Activated CD4-positive, alpha-beta T cell treated with anti-CD3 and anti-CD28 coated beads, Interleukin-2, Interleukin-6, amounts not matched to agents 100 ng/mL and 50 ng/mL, durations not matched to agents 16 hours and 8 hours (primary cell): ENCODE measurements around the gene CCDC74A.
"Not testable (repeated sequence)": the region's sequence is repeated elsewhere in the genome, so short reads cannot be mapped to it uniquely, and the experiment has no call there.

ENCODE experiments used
- DNase-seq: peaks from one replicate; pipeline ENCODE4 v3.0.0-alpha.2; 2020

The CCDC74A gene

DNA sequence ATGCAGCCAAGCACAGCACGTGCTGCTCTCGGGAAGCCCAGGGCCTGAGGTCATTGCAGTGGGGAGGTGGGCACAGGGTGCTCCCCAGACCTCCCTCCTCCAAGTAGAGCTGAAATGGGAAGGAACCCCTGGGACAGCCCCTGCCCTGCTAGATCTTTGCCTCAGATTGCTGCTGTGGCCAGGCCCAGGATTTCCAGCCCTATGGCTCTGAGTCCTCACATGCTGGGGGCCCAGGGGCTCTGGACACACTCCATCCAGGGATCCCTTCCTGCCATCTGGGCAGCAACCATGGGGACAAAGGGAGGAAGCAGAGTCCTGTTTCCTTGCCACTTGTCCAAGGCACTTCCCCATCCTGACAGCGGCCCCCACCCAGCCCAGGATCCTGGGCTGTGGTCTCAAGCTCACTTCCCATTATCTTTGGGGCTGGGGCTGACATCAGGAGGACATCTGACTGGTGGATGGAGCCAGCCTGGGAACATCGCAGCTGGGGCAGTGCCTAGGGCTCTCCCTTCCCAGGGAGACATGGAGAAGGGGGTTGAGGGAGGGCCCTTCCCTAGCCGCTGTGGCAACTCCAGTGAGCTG, 2.3 kb downstream of the CCDC74A start:
- not testable (repeated sequence) for DNase-seq

GRCh38 chr2:131530626-131531344, 3.1 kb downstream of the CCDC74A start:
- DNase-seq: not testable (repeated sequence)

DNA sequence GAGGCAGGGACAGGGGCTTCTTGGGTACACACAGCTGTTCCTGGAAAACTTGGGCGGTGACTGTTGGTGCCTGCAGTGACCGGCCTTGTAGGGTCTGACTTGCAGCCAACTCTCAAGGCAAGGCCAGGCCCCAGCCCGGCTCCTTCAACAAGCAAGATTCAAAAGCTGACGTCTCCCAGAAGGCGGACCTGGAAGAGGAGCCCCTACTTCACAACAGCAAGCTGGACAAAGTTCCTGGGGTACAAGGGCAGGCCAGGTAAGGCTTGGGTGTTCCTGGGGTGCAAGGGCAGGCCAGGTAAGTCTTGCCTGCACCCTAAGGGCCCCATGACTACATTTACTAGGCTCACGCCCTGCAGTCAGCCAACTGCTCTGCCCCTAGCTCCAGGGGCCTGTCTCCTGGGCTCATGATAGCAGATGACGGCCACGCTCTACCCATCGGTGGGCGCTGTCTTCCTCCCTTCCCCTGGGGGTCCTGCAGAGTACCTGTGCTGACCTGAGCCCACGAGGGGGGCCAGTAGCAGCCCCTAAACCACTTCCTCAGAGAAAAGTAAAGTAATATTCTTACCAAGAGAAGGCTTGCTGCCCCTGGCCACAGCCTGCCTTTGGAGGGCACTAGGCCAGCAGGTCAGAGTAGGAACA, 4.0 kb downstream of the CCDC74A start:
- DNase-seq: not testable (repeated sequence)

GRCh38 chr2:131532723-131533608, 5.3 kb downstream of the CCDC74A start:
- DNase-seq: not testable (repeated sequence)

GRCh38 chr2:131533609-131534316, 6.1 kb downstream of the CCDC74A start:
- not testable (repeated sequence) for DNase-seq

GRCh38 chr2:131534317-131534672, 6.6 kb downstream of the CCDC74A start:
- not testable (repeated sequence) for DNase-seq

- DNase-seq: not testable (repeated sequence)
These were observed 7.3 kb downstream of the CCDC74A start for GRCh38 chr2:131534965-131535364.

DNA sequence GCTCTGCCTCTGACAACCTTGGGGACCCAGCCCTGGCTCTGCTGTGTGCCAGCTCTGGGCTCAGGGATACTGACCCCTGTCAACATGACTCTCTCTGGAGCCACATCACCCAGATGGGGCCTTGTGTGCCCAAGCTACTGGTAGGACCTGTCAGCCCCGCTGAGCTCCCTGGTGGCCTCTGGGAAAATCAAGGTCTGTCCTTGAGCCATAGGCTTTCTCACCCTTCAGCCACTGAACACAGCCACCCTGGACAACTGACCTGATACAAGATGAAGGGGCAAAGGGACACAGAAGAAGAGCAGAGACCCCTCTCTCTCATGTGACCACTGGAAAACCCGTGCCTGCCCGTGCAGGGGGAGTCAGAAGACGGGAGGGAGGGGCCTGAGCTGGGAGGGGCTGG, 7.8 kb downstream of the CCDC74A start:
- no peak for DNase-seq

DNA sequence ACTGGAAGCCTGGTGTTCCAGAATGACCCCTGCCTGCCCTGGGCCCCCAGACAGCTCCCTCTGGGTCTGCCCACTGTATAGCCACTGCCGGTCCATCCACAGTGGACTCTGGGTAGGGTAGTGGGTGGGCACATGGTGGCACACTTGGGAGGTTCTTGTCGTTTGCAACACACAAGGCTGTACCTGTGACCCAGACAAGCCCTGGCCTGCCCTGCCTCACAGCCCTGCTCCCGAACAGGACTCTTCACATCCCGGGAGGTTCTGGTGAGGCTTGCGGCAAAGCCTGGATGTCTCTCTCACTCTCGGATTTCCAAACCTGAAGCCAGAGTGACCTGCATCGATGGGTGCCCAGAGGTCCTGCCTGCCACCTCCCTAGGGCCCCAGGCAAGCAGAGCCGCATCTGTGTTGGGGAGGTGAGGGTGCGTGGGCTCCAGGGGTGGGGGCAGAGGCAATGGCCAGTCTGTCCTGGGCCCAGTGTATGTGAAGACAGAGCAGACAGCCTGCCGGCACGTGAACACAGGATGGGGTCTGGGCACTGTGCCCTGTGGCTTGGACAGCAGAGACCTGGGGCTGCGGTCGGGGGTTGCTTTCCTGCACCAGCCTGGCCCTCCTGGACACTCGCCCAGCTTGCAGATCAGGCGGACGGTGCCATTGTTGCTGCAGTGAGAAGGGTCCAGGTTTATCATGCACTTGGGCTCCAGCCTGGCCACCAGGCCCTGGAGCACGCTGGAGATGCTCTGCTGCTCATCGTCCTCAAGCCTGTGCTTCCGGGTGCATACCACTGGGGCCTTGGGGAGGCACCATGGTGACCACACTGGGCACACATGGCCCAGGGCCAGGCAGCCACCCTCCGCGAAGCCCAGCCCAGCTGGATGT, 8.5 kb downstream of the CCDC74A start:
- not testable (repeated sequence) for DNase-seq

DNA sequence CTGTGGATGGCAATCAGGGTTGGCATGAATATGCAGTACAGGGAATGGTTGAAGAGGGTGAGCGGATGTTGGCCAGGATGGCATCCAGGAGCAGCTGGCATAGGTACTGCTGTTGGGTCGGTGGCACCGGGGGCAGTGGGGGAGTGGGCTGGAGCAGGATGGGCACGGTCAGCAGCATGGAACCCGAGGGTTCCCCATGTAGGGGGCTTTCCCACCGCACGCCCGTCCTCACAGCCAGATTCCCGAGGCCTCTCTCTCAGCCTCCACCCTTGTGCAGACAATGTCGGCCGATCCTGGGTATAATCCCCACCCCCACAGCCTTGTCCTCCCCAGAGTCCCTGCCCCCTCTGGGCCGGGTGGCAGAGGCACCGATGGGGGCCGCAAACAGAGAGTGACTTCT, 9.2 kb downstream of the CCDC74A start:
- DNase-seq: not testable (repeated sequence)

- DNase-seq: not testable (repeated sequence)
These were observed 11.2 kb downstream of the CCDC74A start for GRCh38 chr2:131538856-131539255.

DNA sequence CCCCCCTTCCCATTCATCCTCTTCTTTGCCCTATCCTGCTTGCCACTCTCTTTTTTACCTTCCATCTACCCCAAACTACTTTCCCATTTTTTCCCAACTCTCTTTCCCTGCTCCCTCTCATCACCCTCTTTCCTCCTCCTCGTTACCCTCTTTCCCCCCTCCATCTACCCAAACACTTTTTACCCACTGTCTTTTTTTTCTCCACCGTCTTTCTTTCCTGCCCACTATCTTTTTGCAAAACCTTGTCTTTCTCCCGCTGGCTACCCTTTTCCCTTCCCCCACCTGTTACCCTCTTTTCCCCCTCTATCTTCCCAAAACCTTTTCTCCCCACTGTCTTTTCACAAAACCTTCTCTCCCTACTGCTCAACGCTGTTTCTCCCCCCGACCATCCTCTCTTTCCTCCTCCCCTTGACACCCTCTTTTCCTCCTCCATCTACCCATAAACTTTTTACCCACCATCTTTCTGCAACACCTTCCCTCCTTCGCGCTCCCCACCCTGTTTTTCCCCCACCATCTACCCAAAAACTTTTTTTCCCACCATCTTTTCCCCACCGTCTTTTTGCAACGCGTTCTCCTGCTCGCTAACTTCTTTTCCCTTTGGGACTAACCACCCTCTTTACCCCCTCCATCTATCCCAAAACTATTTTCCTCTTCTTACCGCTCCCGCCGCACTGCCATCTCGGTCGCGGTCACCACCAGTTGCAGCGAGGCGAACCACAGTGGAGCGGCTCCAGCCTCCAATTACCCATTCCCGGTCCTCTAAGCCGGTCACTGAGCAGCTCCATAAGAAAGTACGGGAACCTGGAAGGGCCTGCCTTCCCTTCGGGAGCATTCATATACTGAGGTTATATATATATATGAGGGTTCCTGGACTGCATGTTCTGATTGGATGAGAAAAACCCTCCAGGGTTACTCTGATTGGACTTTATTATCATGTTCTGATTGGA, 15.0 kb downstream of the CCDC74A start:
- no peak for DNase-seq

- no peak for DNase-seq
These were observed 15.8 kb downstream of the CCDC74A start for GRCh38 chr2:131543385-131543891.

DNA sequence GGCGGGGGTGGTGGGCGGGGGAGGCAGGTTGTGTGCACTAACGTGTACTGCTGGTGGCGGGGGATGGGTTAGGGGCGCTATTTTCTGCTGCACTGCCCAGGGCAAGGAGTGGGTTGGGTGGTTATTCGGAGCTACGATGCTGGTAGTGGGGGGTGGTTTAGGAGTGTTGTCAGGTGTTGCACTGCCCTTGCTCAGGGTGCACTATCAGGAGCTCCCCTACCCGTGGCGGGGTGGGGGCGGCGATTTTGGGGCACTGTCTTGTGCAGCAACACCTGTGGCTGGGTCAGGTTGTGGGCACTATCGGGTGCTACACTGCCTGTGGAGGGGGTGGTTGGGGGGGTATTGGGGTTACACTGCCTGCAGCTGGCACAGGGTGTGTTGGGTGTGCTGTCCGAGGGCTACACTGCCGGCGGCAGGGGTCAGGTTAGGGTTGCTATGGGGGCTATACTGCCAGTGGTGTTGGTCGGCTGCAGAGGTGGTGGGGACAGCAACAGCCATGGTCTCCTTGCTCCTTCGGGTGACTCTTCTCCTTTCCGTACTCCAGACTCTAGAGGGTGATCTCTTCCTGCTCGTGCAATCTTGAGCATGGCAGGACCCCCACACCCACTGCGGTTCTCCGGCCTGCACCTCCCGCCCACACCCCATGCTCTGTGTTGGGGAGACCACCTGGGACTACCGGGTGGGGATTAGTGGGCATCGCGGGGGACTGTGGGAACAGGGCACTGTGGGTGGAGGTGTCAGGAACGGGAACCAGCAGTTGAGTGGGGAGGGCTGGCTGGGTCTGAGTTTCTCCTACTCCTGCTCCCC, 16.5 kb downstream of the CCDC74A start:
- not testable (repeated sequence) for DNase-seq

- DNase-seq: not testable (repeated sequence)
These were observed 17.1 kb downstream of the CCDC74A start for GRCh38 chr2:131544813-131545165.

DNA sequence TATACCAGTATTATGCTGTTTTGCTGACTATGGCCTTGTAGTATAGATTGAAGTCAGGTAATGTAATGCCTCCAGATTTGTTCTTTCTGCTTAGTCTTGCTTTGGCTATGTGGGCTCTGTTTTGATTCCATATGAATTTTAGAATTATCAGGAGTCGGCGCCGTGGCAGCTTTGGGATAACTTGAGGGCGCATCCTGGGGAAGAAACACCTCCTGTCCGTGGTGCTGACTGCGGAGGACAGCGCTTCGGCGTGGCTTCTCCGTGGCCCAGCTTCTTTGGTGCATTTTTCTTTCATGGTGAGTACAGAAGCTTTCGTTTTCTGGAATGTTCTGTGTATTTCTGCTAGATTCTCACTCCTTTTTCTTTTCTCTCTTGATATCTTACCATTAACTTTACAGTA, 25.2 kb downstream of the CCDC74A start:
- DNase-seq: no peak

- DNase-seq: no peak
These were observed 29.3 kb downstream of the CCDC74A start for GRCh38 chr2:131556998-131557397.

DNA sequence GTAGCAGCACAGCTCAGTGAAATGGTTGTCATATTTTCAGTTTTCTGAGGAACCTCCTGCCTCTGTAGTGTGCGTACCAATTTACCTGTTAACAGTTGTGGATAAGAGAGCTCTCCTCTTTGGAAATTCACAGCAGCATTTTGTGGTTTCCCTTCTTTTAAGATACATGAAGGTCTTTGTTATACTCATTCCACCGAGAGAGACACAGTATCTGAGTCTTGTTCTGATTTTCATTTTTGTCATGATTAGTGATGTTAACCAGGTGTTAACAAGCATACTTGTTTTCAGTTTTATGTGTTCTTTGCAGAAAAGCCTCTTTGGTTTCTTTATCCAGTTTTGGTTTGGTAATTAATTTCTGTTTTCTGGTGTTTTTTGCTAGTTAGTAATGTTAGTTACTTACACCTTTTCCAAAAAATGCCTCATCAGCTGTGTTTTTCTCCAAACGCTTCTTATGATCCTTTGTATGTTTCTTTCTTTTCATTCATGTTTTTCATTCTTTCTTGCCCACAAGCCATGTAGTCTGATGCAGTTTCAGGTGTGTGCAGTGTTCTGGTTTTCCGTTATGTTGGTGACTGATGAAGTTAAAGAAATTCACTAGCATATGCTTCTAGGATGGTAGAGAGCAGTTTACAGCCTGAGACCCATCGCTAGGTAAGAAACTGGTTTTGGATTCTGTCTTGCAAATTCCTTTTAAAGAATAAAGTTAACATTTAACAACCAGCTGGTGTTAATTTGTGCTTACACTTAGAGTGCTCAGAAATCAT, 30.1 kb downstream of the CCDC74A start:
- DNase-seq: no peak
